GM12878 (cell line): ENCODE results near the gene MCM5. TPM values are rescaled to one million over a fixed set of nuclear protein-coding genes. Genes with fewer than 3 reads are reported as not detected.

Experiments used
- BMI1 ChIP-seq: fragments of 450-650 bp; IDR thresholded peaks from 2 replicates; pipeline ENCODE4 v1.6.1; 2016; ENCODE audit warnings: mild to moderate bottlenecking, moderate library complexity, borderline replicate concordance
- CHD2 ChIP-seq: IDR thresholded peaks from 2 replicates; pipeline ENCODE4 v1.6.1; 2011; ENCODE audit warnings: low read depth, low read length, improper control_type of control experiment, borderline replicate concordance
- CUX1 ChIP-seq: IDR thresholded peaks from 2 replicates; pipeline ENCODE4 v1.6.1; 2012; ENCODE audit warnings: improper control_type of control experiment, low read depth, low read length; ENCODE audit not compliant: insufficient replicate concordance
- MTA2 ChIP-seq: fragments of 450-650 bp; IDR thresholded peaks from 2 replicates; pipeline ENCODE4 v1.6.1; 2016; ENCODE audit warnings: low read depth, mild to moderate bottlenecking, moderate library complexity
- NKRF ChIP-seq: fragments of 450-650 bp; conservative IDR thresholded peaks from 2 replicates; pipeline ENCODE4 v1.6.1; 2017; ENCODE audit warnings: mild to moderate bottlenecking, moderate library complexity
- NR2F1 ChIP-seq: fragments of 450-650 bp; conservative IDR thresholded peaks from 2 replicates; pipeline ENCODE4 v1.6.1; 2017; ENCODE audit warnings: mild to moderate bottlenecking
- RAD51 ChIP-seq: fragments of 450-650 bp; IDR thresholded peaks from 2 replicates; pipeline ENCODE4 v1.6.1; 2016; ENCODE audit warnings: moderate library complexity, mild to moderate bottlenecking, inconsistent platforms
- RBBP5 ChIP-seq: fragments of 200-600 bp; sonication (generic); conservative IDR thresholded peaks from 2 replicates; pipeline ENCODE4 v1.6.1; 2016
- ZNF274 ChIP-seq: IDR thresholded peaks from one replicate; pipeline ENCODE4 v1.8.0; 2011; ENCODE audit not compliant: insufficient read length, insufficient read depth
- polyA plus RNA-seq, 11 experiments: library from polyadenylated mRNA; depleted of rRNA in 4 of 11; unstranded in 6 of 11; stranded (reverse) in 5 of 11; fragments of >200 nt; fragmentation: Nextera tagmentation in 4 of 11; fragmentation: Illumina TruSeq in 1 of 11; extraction: Ambion mirVana in 4 of 11; extraction: Trizol in 1 of 11; gene quantifications; 1 replicate in 1 of 11; 2 replicates in 10 of 11; pipeline versions ENCODE4 v1.2.1 to v1.2.3, GENCODE V29; 2011 to 2016; ENCODE audit warnings: inconsistent platforms in 2 of 11, missing spikeins in 2 of 11, low read depth in 1 of 11
- total RNA-seq, 4 experiments: library from RNA; depleted of rRNA in 3 of 4; stranded (reverse); fragments of >200 nt in 3 of 4; fragmentation: Illumina TruSeq in 1 of 4; extraction: Trizol in 1 of 4; gene quantifications; 2 replicates each; pipeline versions ENCODE4 v1.2.1 to v1.2.3, GENCODE V29; 2013 to 2021

MCM5 gene
- total and polyA plus RNA-seq, 10 of the 15 experiments (the other 5 are each of a cell fraction or from before 2014, with no cell fraction given), result 14.1 to 360 (median 164) TPM

GRCh38 chr22:35411102-35411501, 11.2 kb downstream of the MCM5 start (continued):
- TF ChIP-seq NKRF (no peak), CHD2 (peak; percentile 22; the same call in 1 of the 2 replicates), ZNF274 (no peak), MTA2 (peak; percentile 63), CUX1 (no peak), RAD51 (peak; percentile 37; the same call in 1 of the 2 replicates), NR2F1 (peak; percentile 62), RBBP5 (no peak), BMI1 (no peak; the same call in 1 of the 2 replicates)
